HepG2 (cell line): ENCODE data around the gene LYRM2. TPM values are rescaled to one million over a fixed set of nuclear protein-coding genes. Genes with fewer than 3 reads are reported as not detected.
A peak's percentile ranks its signal among the peaks of the same experiment; 100 is the strongest.

Experiments
- FOXO1 ChIP-seq: sonication (generic); formaldehyde crosslinking; IDR thresholded peaks from 2 replicates; pipeline ENCODE4 v1.4.0; 2020; ENCODE audit warnings: missing genetic modification reagents
- GFI1 ChIP-seq: sonication (generic); formaldehyde crosslinking; IDR thresholded peaks from 2 replicates; pipeline ENCODE4 v1.5.0; 2020; ENCODE audit warnings: missing genetic modification reagents, mild to moderate bottlenecking, borderline replicate concordance
- ZMAT3 ChIP-seq: sonication (generic); formaldehyde crosslinking; conservative IDR thresholded peaks from 2 replicates; pipeline ENCODE4 v1.7.0; 2021; ENCODE audit warnings: missing genetic modification reagents
- ZNF747 ChIP-seq: sonication (generic); formaldehyde crosslinking; IDR thresholded peaks from 2 replicates; pipeline ENCODE4 v1.8.1; 2023; ENCODE audit warnings: missing genetic modification reagents, mild to moderate bottlenecking, borderline replicate concordance
- polyA plus RNA-seq, 8 experiments: library from polyadenylated mRNA; depleted of rRNA in 3 of 8; stranded (reverse) in 7 of 8; unstranded in 1 of 8; fragments of >200 nt; fragmentation: Illumina TruSeq in 4 of 8; extraction: Trizol in 4 of 8; gene quantifications; 2 replicates each; pipeline versions ENCODE4 v1.2.1 to v1.2.3, GENCODE V29; 2011 to 2016; ENCODE audit warnings: low read depth in 4 of 8, missing spikeins in 1 of 8, mixed read lengths in 1 of 8; ENCODE audit not compliant: insufficient read depth in 1 of 8
- total RNA-seq, 5 experiments: library from RNA; depleted of rRNA; stranded (reverse); fragments of >200 nt; fragmentation: Illumina TruSeq; extraction: Trizol; gene quantifications; 2 replicates each; pipeline ENCODE4 v1.2.3, GENCODE V29; 2016; ENCODE audit warnings: low read depth in 1 of 5
- TF ChIP-seq, protein P1 (sequence below): sonication (generic); formaldehyde crosslinking; IDR thresholded peaks from 2 replicates; pipeline ENCODE4 v1.5.0; 2020; ENCODE audit warnings: mild to moderate bottlenecking, missing genetic modification reagents, borderline replicate concordance
- TF ChIP-seq, protein P2 (sequence below): sonication (generic); formaldehyde crosslinking; IDR thresholded peaks from 2 replicates; pipeline ENCODE4 v1.5.0; 2020; ENCODE audit warnings: missing genetic modification reagents, mild to moderate bottlenecking, borderline replicate concordance
- TF ChIP-seq, protein P3 (sequence below): sonication (generic); formaldehyde crosslinking; IDR thresholded peaks from 2 replicates; pipeline ENCODE4 v1.4.0; 2020; ENCODE audit warnings: missing genetic modification reagents, mild to moderate bottlenecking, borderline replicate concordance
- TF ChIP-seq, protein P4 (sequence below): sonication (generic); formaldehyde crosslinking; IDR thresholded peaks from 2 replicates; pipeline ENCODE4 v1.8.0; 2022; ENCODE audit warnings: missing genetic modification reagents, mild to moderate bottlenecking, borderline replicate concordance
- TF ChIP-seq, protein P5 (sequence below): IDR thresholded peaks from 2 replicates; pipeline ENCODE4 v1.6.1; 2016; ENCODE audit warnings: mild to moderate bottlenecking, missing biosample characterization, missing genetic modification reagents

LYRM2 gene
- total and polyA plus RNA-seq, 2 of the 13 experiments (the other 11 are each of a cell fraction or from before 2014, with no cell fraction given): 17.8 to 32.6 TPM

DNA sequence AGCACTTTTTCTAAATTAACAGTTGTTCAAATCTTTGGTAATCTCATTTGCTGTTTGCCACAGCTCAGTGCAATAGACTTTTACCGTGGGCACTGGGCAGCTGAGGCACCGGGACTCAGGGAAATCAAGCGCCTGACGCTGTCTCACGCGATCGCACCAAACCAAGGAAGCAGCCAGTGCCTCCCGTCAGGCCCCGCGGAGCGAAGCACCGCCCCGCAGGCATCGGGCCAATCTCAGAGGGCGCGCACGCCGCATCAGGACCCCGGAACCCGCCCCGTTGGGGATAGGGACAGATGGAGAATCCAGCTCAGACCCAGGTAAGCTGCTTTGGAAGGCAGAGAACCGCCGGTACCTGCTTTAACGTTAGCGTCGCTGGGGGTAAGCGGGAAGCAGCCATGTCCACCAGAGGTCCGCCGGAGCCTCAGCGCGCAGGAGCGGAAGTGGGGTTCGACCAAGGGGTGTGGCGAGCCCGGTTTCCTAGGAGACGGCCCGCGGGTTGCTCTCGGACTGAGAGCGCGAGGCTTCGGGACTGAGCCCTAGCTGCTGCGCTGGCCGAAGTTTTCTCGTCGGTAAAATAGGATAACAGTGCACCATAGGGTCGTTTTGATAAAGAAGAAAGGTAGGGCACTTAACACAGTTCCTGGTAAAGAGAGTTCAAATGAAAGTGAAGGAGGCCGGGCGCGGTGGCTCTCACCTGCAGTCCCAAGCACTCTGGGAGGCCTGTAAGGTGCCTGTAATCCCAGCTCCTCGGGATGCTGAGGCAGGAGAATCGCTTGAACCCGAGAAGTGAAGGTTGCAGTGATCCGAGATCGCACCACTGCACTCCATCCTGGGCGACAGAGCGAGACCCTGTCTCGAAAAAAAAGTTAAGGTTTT, at the start of gene LYRM2 (continued):
- TF ChIP-seq, protein P1, sequence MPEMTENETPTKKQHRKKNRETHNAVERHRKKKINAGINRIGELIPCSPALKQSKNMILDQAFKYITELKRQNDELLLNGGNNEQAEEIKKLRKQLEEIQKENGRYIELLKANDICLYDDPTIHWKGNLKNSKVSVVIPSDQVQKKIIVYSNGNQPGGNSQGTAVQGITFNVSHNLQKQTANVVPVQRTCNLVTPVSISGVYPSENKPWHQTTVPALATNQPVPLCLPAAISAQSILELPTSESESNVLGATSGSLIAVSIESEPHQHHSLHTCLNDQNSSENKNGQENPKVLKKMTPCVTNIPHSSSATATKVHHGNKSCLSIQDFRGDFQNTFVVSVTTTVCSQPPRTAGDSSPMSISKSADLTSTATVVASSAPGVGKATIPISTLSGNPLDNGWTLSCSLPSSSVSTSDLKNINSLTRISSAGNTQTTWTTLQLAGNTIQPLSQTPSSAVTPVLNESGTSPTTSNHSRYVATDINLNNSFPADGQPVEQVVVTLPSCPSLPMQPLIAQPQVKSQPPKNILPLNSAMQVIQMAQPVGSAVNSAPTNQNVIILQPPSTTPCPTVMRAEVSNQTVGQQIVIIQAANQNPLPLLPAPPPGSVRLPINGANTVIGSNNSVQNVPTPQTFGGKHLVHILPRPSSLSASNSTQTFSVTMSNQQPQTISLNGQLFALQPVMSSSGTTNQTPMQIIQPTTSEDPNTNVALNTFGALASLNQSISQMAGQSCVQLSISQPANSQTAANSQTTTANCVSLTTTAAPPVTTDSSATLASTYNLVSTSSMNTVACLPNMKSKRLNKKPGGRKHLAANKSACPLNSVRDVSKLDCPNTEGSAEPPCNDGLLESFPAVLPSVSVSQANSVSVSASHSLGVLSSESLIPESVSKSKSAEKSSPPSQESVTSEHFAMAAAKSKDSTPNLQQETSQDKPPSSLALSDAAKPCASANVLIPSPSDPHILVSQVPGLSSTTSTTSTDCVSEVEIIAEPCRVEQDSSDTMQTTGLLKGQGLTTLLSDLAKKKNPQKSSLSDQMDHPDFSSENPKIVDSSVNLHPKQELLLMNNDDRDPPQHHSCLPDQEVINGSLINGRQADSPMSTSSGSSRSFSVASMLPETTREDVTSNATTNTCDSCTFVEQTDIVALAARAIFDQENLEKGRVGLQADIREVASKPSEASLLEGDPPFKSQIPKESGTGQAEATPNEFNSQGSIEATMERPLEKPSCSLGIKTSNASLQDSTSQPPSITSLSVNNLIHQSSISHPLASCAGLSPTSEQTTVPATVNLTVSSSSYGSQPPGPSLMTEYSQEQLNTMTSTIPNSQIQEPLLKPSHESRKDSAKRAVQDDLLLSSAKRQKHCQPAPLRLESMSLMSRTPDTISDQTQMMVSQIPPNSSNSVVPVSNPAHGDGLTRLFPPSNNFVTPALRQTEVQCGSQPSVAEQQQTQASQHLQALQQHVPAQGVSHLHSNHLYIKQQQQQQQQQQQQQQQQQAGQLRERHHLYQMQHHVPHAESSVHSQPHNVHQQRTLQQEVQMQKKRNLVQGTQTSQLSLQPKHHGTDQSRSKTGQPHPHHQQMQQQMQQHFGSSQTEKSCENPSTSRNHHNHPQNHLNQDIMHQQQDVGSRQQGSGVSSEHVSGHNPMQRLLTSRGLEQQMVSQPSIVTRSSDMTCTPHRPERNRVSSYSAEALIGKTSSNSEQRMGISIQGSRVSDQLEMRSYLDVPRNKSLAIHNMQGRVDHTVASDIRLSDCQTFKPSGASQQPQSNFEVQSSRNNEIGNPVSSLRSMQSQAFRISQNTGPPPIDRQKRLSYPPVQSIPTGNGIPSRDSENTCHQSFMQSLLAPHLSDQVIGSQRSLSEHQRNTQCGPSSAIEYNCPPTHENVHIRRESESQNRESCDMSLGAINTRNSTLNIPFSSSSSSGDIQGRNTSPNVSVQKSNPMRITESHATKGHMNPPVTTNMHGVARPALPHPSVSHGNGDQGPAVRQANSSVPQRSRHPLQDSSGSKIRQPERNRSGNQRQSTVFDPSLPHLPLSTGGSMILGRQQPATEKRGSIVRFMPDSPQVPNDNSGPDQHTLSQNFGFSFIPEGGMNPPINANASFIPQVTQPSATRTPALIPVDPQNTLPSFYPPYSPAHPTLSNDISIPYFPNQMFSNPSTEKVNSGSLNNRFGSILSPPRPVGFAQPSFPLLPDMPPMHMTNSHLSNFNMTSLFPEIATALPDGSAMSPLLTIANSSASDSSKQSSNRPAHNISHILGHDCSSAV: peak; percentile 76; the same call in 1 of the 2 replicates
- TF ChIP-seq ZNF747 (CRISPR knock-in tag): no peak
- TF ChIP-seq FOXO1 (CRISPR knock-in tag): no peak
- TF ChIP-seq, protein P2, sequence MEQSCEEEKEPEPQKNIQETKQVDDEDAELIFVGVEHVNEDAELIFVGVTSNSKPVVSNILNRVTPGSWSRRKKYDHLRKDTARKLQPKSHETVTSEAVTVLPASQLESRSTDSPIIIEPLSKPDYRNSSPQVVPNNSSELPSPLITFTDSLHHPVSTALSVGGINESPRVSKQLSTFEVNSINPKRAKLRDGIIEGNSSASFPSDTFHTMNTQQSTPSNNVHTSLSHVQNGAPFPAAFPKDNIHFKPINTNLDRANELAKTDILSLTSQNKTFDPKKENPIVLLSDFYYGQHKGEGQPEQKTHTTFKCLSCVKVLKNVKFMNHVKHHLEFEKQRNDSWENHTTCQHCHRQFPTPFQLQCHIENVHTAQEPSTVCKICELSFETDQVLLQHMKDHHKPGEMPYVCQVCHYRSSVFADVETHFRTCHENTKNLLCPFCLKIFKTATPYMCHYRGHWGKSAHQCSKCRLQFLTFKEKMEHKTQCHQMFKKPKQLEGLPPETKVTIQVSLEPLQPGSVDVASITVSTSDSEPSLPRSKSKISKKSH (CRISPR knock-in tag): peak; percentile 57; the same call in 1 of the 2 replicates
- TF ChIP-seq, protein P3, sequence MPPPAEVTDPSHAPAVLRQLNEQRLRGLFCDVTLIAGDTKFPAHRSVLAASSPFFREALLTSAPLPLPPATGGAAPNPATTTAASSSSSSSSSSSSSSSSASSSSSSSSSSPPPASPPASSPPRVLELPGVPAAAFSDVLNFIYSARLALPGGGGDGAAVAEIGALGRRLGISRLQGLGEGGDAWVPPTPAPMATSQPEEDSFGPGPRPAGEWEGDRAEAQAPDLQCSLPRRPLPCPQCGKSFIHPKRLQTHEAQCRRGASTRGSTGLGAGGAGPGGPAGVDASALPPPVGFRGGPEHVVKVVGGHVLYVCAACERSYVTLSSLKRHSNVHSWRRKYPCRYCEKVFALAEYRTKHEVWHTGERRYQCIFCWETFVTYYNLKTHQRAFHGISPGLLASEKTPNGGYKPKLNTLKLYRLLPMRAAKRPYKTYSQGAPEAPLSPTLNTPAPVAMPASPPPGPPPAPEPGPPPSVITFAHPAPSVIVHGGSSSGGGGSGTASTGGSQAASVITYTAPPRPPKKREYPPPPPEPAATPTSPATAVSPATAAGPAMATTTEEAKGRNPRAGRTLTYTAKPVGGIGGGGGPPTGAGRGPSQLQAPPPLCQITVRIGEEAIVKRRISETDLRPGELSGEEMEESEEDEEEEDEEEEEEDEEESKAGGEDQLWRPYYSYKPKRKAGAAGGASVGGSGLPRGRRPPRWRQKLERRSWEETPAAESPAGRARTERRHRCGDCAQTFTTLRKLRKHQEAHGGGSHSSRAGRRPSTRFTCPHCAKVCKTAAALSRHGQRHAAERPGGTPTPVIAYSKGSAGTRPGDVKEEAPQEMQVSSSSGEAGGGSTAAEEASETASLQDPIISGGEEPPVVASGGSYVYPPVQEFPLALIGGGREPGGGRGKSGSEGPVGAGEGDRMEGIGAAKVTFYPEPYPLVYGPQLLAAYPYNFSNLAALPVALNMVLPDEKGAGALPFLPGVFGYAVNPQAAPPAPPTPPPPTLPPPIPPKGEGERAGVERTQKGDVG: no peak; the same call in 1 of the 2 replicates
- peak; percentile 48; the same call in 1 of the 2 replicates for TF ChIP-seq ZMAT3
- TF ChIP-seq, protein P4, sequence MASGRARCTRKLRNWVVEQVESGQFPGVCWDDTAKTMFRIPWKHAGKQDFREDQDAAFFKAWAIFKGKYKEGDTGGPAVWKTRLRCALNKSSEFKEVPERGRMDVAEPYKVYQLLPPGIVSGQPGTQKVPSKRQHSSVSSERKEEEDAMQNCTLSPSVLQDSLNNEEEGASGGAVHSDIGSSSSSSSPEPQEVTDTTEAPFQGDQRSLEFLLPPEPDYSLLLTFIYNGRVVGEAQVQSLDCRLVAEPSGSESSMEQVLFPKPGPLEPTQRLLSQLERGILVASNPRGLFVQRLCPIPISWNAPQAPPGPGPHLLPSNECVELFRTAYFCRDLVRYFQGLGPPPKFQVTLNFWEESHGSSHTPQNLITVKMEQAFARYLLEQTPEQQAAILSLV (CRISPR knock-in tag): peak; percentile 42; the same call in 1 of the 2 replicates
- TF ChIP-seq, protein P5, sequence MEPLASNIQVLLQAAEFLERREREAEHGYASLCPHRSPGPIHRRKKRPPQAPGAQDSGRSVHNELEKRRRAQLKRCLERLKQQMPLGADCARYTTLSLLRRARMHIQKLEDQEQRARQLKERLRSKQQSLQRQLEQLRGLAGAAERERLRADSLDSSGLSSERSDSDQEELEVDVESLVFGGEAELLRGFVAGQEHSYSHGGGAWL (CRISPR knock-in tag): no peak; the same call in 1 of the 2 replicates
- 0 out of 2 replicates have a peak, but pooled peaks have one; percentile 56 for TF ChIP-seq GFI1 (CRISPR knock-in tag)
